GM21515 (cell line): ENCODE data around the gene BCAS3.
"Not testable (repeated sequence)": the region's sequence is repeated elsewhere in the genome, so short reads cannot be mapped to it uniquely, and the experiment has no call there.

ENCODE experiments used
- ATAC-seq: cut with Tn5 transposase; IDR thresholded peaks from one replicate; pipeline ENCODE4 v1.9.1; 2021; ENCODE audit not compliant: unreplicated experiment

Gene BCAS3

GRCh38 chr17:61427567-61427966, 749.9 kb downstream of the BCAS3 start:
- ATAC-seq: no peak

GRCh38 chr17:61429274-61429673, 751.6 kb downstream of the BCAS3 start:
- ATAC-seq: no peak

GRCh38 chr17:61429831-61430230, 752.2 kb downstream of the BCAS3 start:
- ATAC-seq: not testable (repeated sequence)

DNA sequence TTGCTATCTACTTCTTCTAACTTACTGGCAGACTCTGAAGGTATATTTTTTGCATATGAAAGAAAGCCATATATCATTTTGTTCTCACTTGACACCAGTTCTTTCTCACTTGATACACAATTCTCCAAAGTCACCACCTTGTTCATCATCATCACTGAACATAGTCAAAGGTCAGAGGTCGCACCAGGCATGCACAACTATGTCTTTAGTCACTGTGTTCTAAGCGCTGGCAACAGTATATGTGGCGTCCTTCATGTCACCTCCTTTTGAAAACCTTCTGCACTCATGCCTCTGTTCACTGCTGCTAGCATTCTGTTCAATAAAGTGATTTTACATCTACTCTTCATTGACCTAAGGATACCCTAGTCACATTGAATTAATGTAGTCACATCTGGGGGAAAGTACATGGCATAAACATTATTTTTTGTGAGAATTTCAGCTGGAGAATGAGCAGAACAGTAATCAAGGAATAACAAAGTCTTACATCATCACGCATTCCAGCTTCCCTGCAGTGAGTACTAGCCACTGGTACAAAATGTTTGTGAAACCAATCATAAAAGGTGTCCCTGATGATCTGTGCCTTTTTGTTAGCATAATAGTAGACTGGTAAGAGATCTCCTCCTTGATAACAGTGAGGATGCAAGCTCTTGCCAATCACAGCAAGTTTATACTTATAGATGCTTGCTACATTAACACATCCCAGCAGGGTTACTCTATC, 754.1 kb downstream of the BCAS3 start:
- no peak for ATAC-seq

DNA sequence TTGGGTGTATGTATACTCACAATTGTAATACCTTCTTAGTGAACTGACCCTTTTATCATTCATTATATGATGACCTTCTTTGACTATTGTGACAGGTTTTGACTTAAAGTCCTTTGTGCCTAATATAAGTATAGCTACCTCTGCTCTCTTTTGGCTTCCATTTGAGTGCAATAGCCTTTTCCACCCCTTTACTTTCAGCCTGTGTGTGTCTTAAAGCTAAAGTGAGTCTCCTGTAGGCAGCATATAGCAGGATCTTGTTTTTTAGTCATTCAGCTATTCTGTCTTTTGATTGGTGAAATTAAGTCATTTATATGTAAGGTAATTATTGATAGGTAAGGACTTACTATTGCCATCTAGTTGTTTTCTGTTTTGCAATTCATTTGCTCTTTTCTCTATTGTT, 758.6 kb downstream of the BCAS3 start:
- no peak for ATAC-seq

- no peak for ATAC-seq
Observed at GRCh38 chr17:61436995-61437704, 759.5 kb downstream of the BCAS3 start.

DNA sequence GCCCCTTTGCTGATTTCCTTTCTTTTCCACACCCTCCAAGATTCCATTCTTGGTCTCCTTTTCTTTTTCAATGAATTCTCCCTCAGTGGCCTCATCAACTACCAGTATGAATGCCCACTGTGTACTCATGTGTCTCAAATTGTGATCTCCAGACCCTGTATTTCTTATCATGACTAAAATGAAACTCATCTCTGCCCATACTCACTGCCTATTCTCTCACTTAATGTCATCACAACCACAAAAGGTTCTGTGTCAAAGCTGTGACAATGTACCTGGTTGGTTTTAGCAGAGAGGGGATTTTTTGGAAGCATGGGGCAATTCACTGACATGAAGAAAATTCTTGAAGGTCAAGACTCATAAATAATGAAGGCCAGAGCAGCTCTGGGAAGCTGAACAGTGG, 763.0 kb downstream of the BCAS3 start:
- ATAC-seq: no peak

DNA sequence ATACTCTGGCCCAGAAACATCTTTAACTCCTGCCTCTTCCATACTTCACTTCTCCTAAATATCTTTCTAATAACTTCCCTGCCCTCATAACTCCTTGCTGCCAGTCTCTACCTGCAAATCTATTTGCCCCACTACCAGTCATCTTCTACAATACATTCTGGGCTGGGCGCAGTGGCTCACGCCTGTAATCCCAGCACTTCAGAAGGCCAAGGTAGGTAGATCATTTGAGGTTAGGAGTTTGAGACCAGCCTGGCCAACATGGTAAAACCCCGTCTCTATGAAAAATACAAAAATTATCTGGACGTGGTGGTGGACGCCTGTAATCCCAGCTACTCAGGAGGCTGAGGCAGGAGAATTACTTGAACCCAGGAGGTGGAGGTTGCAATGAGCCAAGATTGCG, 763.9 kb downstream of the BCAS3 start:
- ATAC-seq: not testable (repeated sequence)

GRCh38 chr17:61442136-61442775, 764.6 kb downstream of the BCAS3 start:
- ATAC-seq: no peak
